Measurements from ENCODE around the gene HOXA4. TPM values are rescaled to one million over a fixed set of nuclear protein-coding genes. Genes with fewer than 3 reads are reported as not detected.

The HOXA4 gene
- total and polyA plus RNA-seq, 2 of the 8 experiments (the other 6 are each of a cell fraction or from before 2014, with no cell fraction given) = not detected

DNA sequence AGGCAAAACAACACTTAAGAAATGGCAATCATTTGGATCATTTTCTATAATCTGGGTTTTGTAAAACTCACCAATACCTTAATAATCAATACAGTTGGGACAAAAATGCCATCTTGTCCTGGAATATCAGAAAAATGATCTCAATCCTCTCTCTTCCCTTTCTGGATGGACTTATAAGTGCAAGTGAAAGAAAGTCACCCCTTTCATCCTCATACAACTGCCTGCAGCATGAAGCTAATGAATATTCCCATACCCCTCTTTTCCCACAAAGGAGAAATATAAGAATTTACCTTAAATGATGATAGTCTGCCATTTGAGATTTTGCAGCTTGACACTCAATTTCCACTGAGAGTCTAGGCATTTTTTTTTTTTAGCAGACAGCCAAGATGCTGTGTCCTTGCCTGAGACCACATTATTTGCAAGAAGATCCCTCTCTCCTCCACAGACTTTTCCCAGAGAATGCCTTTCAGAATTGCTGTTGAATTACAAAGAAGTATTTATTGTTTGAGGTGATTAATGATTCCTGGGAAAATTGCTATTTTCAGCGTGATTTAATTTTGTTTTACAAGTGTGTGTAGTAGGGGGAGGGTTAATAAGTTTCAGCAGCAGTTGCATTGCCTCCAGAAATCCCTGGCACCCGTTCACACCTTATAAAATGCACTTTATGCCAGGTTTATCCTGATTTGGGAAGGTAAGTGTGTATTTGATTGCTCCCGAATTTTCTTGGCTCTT, 3.8 kb downstream of the HOXA4 start:
- Histone ChIP-seq H3K79me1 (ENCODE audit: low read depth, low read length) (no peaks in the 10 kb centered on the region), H3K4ac (replicated peaks; ENCODE audit: insufficient read length, low read depth, low read length) (no peak overlapping the region), H2BK15ac (ENCODE audit: low read length) (no peak overlapping the region), H3K36me3 (ENCODE audit: control insufficient read depth in 2 of 4, insufficient read depth in 4 of 4, low read length in 3 of 4) (peaks cover 0 to 11% (median 0%) of the 10 kb centered on the region in 4 experiments; a peak in 2 of 8 replicates), H4K20me1 (replicated peaks in 1 of 2; ENCODE audit: control insufficient read depth in 1 of 2, insufficient read depth in 2 of 2, low read length in 2 of 2) (peaks cover 23 to 35% of the 10 kb centered on the region in 2 experiments), H3K4me2 (ENCODE audit: insufficient read depth in 1 of 2, low read depth in 2 of 2, low read length in 2 of 2) (no peak overlapping the region), H3K27ac (ENCODE audit: low read depth, low read length) (no peak overlapping the region), H4K91ac (replicated peaks; ENCODE audit: insufficient read length, low read length) (no peak overlapping the region), H3K18ac (ENCODE audit: extremely low read depth, low read length) (no peak overlapping the region), H2BK120ac (replicated peaks; ENCODE audit: low read depth, low read length) (no peak overlapping the region), H3K23ac (ENCODE audit: insufficient read length) (no peak overlapping the region), H3K79me2 (ENCODE audit: control insufficient read depth in 1 of 2, insufficient read depth in 2 of 2, low read length in 2 of 2) (no peaks in the 10 kb centered on the region), H2BK5ac (ENCODE audit: low read depth, low read length) (no peak overlapping the region), H4K5ac (ENCODE audit: insufficient read length, low read depth, low read length) (no peak overlapping the region), H3K9me3 (ENCODE audit: insufficient read depth in 2 of 2, low read depth in 1 of 2, low read length in 1 of 2) (peaks cover 0 to 4% of the 10 kb centered on the region in 2 experiments; a peak in 1 of 4 replicates), H2BK20ac (ENCODE audit: low read length) (no peak overlapping the region), H3K27me3 (replicated peaks in 1 of 4; ENCODE audit: control insufficient read depth in 3 of 4, extremely low read depth in 1 of 4, insufficient read depth in 3 of 4, low read length in 3 of 4) (peaks cover 99 to 100% (median 100%) of the 10 kb centered on the region in 4 experiments), H2AK5ac (ENCODE audit: low read depth, low read length) (no peak overlapping the region), H4K8ac (ENCODE audit: extremely low read depth, insufficient read depth, low read length) (no peak overlapping the region), H2AFZ (ENCODE audit: low read length) (no peak overlapping the region), H3K4me1 (replicated peaks in 1 of 4; ENCODE audit: control insufficient read depth in 3 of 4, insufficient read depth in 4 of 4, low read length in 3 of 4) (peaks cover 0 to 6% (median 2%) of the 10 kb centered on the region in 4 experiments; a peak in 4 of 7 replicates), H3K14ac (ENCODE audit: insufficient read length) (no peak overlapping the region), H3K4me3 (ENCODE audit: extremely low read depth in 1 of 4, insufficient read depth in 2 of 4, low read depth in 3 of 4, low read length in 4 of 4) (no peak overlapping the region), H3K23me2 (ENCODE audit: low read depth, low read length) (peaks cover 4% of the 10 kb centered on the region; the same call in 1 of the 2 replicates), H3K9ac (replicated peaks in 1 of 4; ENCODE audit: extremely low read depth in 1 of 4, low read depth in 3 of 4, low read length in 3 of 4) (no peak overlapping the region), H2BK12ac (ENCODE audit: low read depth, low read length) (no peak overlapping the region), H3K56ac (replicated peaks; ENCODE audit: insufficient read length, low read depth, low read length) (no peak overlapping the region)
- WGBS, 2 experiments (ENCODE audit: extremely low coverage in 1 of 2, insufficient coverage in 1 of 2, insufficient read length in 1 of 2, insufficient replicate concordance in 2 of 2, low coverage in 1 of 2, low lambda C conversion rate in 2 of 2, missing lambda C conversion rate in 1 of 2) = 17% methylated on average over 3 of the region's 3 CpGs; no CpG with 5 or more reads in 1 of the 2 experiments
- ChIA-PET POLR2A (ENCODE audit: partially characterized antibody) (no interaction called here), CTCF (ENCODE audit: partially characterized antibody) (interaction anchor here (1.0 to 2.3 kb wide), 3 partner anchors 15 to 34 kb away, joined by 3 to 10 read pairs (median 3); no protein-coding TSS in a partner anchor)
- no peak for DNase-seq (ENCODE audit: low read depth in 1 of 2, low spot score in 2 of 2)
- no peak for FAIRE-seq
- TF ChIP-seq CTBP2 (IDR thresholded peaks at IDR 0.05; ENCODE audit: borderline replicate concordance, insufficient read depth, insufficient read length, low read length) (no peak), JUND (IDR thresholded peaks at IDR 0.05; ENCODE audit: low read length) (no peak), BCL11A (IDR thresholded peaks at IDR 0.05; ENCODE audit: low read depth in 2 of 2, low read length in 2 of 2) (no peak), ZNF274 (IDR thresholded peaks at IDR 0.05; ENCODE audit: borderline replicate concordance, extremely low read depth, low read length) (no peak), SRF (IDR thresholded peaks at IDR 0.05; ENCODE audit: low read depth, low read length) (no peak), YY1 (IDR thresholded peaks at IDR 0.05; ENCODE audit: low read depth, low read length) (no peak), TCF12 (IDR thresholded peaks at IDR 0.05; ENCODE audit: low read depth, low read length) (no peak), POU5F1 (IDR thresholded peaks at IDR 0.05; ENCODE audit: low read depth, low read length) (no peak), PHF8 (conservative IDR thresholded peaks at IDR 0.05; ENCODE audit: low read depth, low read length) (no peak), RNF2 (IDR thresholded peaks at IDR 0.05; ENCODE audit: borderline replicate concordance, low read depth, low read length, missing control alignments, poor library complexity, severe bottlenecking) (no peak), HDAC2 (IDR thresholded peaks at IDR 0.05; ENCODE audit: borderline replicate concordance in 1 of 2, low read depth in 2 of 2, low read length in 2 of 2) (no peak)
